CD4-positive, alpha-beta T cell (primary cell): Measurements from ENCODE around the gene AGFG2. TPM values are rescaled to one million over a fixed set of nuclear protein-coding genes. Genes with fewer than 3 reads are reported as not detected.
A peak's percentile ranks its signal among the peaks of the same experiment; 100 is the strongest.
"Not testable (repeated sequence)": the region's sequence is repeated elsewhere in the genome, so short reads cannot be mapped to it uniquely, and the experiment has no call there.

Experiments used
- ATAC-seq: fragments of 200-7000 bp; cut with Tn5 transposase; one replicate; pipeline ENCODE4 v1.10.0; 2022; ENCODE audit warnings: mild to moderate bottlenecking; ENCODE audit not compliant: poor library complexity
- CTCF ChIA-PET: fragments of 350-600 bp; sonication (Branson Sonifier 250); formaldehyde crosslinking; loops from one replicate; lab custom pipeline; 2021; ENCODE audit warnings: antibody characterized with exemption, inconsistent platforms; lab: Charles Lee
- POLR2A ChIA-PET: fragments of 350-600 bp; sonication (Branson Sonifier 250); formaldehyde crosslinking; loops from one replicate; lab custom pipeline; 2021; ENCODE audit warnings: antibody characterized with exemption, inconsistent platforms; lab: Charles Lee
- DNase-seq, 14 experiments: peaks; one replicate each; pipeline ENCODE4 v3.0.0-alpha.2; 2013 to 2020; ENCODE audit warnings: mixed read lengths in 2 of 14
- H3K27ac ChIP-seq, 2 donors: one replicate each; pipeline versions ENCODE4 v1.5.1 to v1.7.0; 2013; ENCODE audit warnings: low read length in 2 of 2, low read depth in 1 of 2, mild to moderate bottlenecking in 1 of 2
- H3K27me3 ChIP-seq, 2 experiments: 1 replicate in 1 of 2; 2 replicates in 1 of 2; pipeline versions ENCODE4 v1.6.1 to v1.7.0; 2013; ENCODE audit warnings: low read length in 2 of 2, control low read depth in 1 of 2, mild to moderate bottlenecking in 1 of 2, moderate library complexity in 1 of 2; ENCODE audit not compliant: insufficient read depth in 2 of 2, control insufficient read depth in 1 of 2
- H3K36me3 ChIP-seq: one replicate; pipeline ENCODE4 v1.6.1; 2013; ENCODE audit warnings: low read length, control low read depth; ENCODE audit not compliant: insufficient read depth
- H3K4me1 ChIP-seq: one replicate; pipeline ENCODE4 v1.6.1; 2013; ENCODE audit warnings: low read length, control low read depth; ENCODE audit not compliant: insufficient read depth
- H3K4me3 ChIP-seq: one replicate; pipeline ENCODE4 v1.5.1; 2013; ENCODE audit warnings: mild to moderate bottlenecking, low read length, moderate library complexity
- H3K9me3 ChIP-seq, 2 experiments: 1 replicate in 1 of 2; 2 replicates in 1 of 2; pipeline versions ENCODE4 v1.6.1 to v1.7.0; 2013; ENCODE audit warnings: low read length in 2 of 2, mild to moderate bottlenecking in 2 of 2, control low read depth in 1 of 2, moderate library complexity in 1 of 2; ENCODE audit not compliant: control insufficient read depth in 1 of 2, insufficient read depth in 1 of 2
- H3K27ac Mint-ChIP-seq: one replicate; pipeline ENCODE4 v1.8.0; 2020; ENCODE audit warnings: mixed read lengths
- H3K27me3 Mint-ChIP-seq: one replicate; pipeline ENCODE4 v1.8.0; 2021; ENCODE audit warnings: mixed read lengths
- H3K36me3 Mint-ChIP-seq: one replicate; pipeline ENCODE4 v1.8.0; 2021; ENCODE audit warnings: low read depth, mixed read lengths
- H3K4me1 Mint-ChIP-seq: one replicate; pipeline ENCODE4 v1.8.0; 2021; ENCODE audit warnings: low read depth, mixed read lengths
- H3K4me3 Mint-ChIP-seq: one replicate; pipeline ENCODE4 v1.8.0; 2020; ENCODE audit warnings: mild to moderate bottlenecking, mixed read lengths
- H3K9me3 Mint-ChIP-seq: one replicate; pipeline ENCODE4 v1.8.0; 2020; ENCODE audit warnings: mixed read lengths
- intact Hi-C, 2 experiments: fragments of 100-400 bp; cut with DNase I in 1 of 2; cut with micrococcal nuclease in 1 of 2; formaldehyde crosslinking; loops; one replicate each; pipeline versions ENCODE4 v1.15.1 to v1.9.0; 2023 to 2025; cut with DNase I, micrococcal nuclease
- total RNA-seq, 174 experiments: library from RNA in 2 of 174; stranded (reverse) in 2 of 174; gene quantifications; one replicate each; pipeline ENCODE4 v1.2.3 and lab custom pipeline; 2021 to 2026
- TF ChIP-seq, protein P1 (sequence below): fragments of 200-600 bp; IDR thresholded peaks from one replicate; pipeline ENCODE4 v1.8.0; 2022; ENCODE audit warnings: antibody characterized with exemption, mild to moderate bottlenecking

Gene AGFG2
- total RNA-seq, 2 experiments from 2014 or later = 6.6 to 9.9 TPM

DNA sequence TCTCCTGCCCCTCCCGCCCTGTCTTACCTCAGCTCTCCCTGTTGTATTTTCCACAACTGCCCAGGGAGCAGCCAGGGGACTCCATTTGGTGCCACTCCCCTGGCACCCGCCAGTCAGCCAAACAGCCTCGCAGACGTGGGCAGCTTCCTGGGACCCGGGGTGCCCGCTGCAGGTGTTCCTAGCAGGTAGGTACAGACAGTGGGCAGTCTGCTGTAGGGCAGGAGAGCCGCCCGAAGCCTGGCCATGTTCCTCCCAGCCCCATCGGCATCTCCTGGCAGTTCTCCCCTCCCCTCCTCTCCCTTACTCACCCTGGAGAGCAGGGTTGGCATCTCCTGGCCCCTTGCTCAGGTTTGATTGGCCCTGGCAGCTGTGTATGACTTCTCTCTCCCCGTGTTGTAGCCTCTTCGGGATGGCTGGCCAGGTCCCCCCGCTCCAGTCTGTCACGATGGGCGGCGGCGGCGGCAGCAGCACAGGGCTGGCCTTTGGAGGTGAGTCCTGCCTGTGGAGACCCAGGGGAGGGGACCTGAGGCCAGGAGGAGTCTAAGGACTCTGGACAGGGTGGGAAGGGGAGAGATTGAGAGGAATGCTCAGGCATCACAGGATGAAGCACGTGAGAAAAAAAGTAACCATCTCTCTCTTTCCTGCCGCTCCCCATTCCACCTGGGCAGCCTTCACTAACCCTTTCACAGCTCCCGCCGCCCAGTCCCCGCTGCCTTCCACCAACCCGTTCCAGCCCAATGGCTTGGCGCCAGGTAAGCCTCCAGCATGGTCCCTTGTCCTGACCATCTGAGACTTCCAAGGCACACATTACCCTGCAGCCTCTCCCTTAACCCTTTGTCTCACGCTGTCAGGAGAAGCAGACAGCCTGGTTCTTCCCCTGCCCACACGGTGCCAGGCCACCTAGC, 23.4 kb downstream of the AGFG2 start:
- ATAC-seq = no peak
- peaks cover 39% of the 10 kb centered on the region for H3K36me3 ChIP-seq
- ChIA-PET POLR2A (interaction anchor here (1.6 kb wide), 1 partner anchor 21 kb away, joined by 4 read pairs; no protein-coding TSS in a partner anchor), CTCF (no interaction called here)
- H3K4me1 Mint-ChIP-seq = peaks cover 20% of the 10 kb centered on the region
- no peaks in the 10 kb centered on the region for H3K9me3 ChIP-seq
- no peak overlapping the region for H3K27ac ChIP-seq
- DNase-seq = no peak
- no peak overlapping the region for H3K27ac Mint-ChIP-seq
- no peak overlapping the region for H3K4me3 Mint-ChIP-seq
- TF ChIP-seq, protein P1, sequence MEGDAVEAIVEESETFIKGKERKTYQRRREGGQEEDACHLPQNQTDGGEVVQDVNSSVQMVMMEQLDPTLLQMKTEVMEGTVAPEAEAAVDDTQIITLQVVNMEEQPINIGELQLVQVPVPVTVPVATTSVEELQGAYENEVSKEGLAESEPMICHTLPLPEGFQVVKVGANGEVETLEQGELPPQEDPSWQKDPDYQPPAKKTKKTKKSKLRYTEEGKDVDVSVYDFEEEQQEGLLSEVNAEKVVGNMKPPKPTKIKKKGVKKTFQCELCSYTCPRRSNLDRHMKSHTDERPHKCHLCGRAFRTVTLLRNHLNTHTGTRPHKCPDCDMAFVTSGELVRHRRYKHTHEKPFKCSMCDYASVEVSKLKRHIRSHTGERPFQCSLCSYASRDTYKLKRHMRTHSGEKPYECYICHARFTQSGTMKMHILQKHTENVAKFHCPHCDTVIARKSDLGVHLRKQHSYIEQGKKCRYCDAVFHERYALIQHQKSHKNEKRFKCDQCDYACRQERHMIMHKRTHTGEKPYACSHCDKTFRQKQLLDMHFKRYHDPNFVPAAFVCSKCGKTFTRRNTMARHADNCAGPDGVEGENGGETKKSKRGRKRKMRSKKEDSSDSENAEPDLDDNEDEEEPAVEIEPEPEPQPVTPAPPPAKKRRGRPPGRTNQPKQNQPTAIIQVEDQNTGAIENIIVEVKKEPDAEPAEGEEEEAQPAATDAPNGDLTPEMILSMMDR = no peak
- peaks cover 39% of the 10 kb centered on the region for H3K36me3 Mint-ChIP-seq
- intact Hi-C loops = no loop called here
- peaks cover 21% of the 10 kb centered on the region for H3K4me1 ChIP-seq
- H3K4me3 ChIP-seq = no peak overlapping the region
- H3K9me3 Mint-ChIP-seq = no peaks in the 10 kb centered on the region
- no peaks in the 10 kb centered on the region for H3K27me3 Mint-ChIP-seq
- no peaks in the 10 kb centered on the region for H3K27me3 ChIP-seq

DNA sequence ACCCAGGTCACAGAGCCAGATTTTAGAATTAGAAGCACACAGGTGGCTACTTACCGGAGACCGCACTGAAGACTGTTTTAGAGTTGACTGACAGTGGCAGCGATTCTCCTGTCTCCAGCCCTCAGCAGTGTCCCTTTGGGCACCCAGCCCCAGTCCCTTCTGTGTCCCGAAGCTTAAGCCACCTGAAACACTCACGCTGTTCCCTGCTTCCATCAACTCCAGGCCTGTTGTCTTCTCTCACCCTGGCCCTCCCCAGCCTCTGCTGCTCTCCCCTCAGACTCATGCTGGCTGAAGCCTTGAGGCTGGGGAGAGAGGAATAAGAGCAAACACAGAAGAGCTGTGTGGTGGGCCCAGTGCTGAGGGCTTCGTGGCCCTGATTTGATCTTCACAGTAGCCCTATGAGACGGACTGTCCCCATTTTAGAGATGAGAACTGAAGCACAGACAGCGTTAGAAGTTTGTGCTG, 24.1 kb downstream of the AGFG2 start:
- H3K4me1 Mint-ChIP-seq = peaks cover 27% of the 10 kb centered on the region
- Histone ChIP-seq H3K27me3 (no peaks in the 10 kb centered on the region), H3K4me3 (no peak overlapping the region), H3K36me3 (peaks cover 39% of the 10 kb centered on the region), H3K4me1 (peaks cover 27% of the 10 kb centered on the region), H3K9me3 (no peaks in the 10 kb centered on the region), H3K27ac (no peak overlapping the region)
- no peak overlapping the region for H3K4me3 Mint-ChIP-seq
- H3K36me3 Mint-ChIP-seq = peaks cover 36% of the 10 kb centered on the region
- intact Hi-C loops = no loop called here
- ChIA-PET POLR2A (interaction anchor here (0.9 to 6.6 kb wide), 3 partner anchors 14 to 28 kb away, joined by 4 to 92 read pairs (median 5); partner anchors contain the start of genes FBXO24 and LRCH4), CTCF (interaction anchor here (1.3 to 1.4 kb wide), 4 partner anchors 18 to 23 kb away, joined by 4 to 8 read pairs (median 4); partner anchors contain the start of genes FBXO24 and LRCH4)
- ATAC-seq (no peak), DNase-seq (no peak)
- H3K9me3 Mint-ChIP-seq = no peaks in the 10 kb centered on the region
- TF ChIP-seq, protein P1 = no peak
- H3K27ac Mint-ChIP-seq = no peak overlapping the region
- H3K27me3 Mint-ChIP-seq = no peaks in the 10 kb centered on the region

DNA sequence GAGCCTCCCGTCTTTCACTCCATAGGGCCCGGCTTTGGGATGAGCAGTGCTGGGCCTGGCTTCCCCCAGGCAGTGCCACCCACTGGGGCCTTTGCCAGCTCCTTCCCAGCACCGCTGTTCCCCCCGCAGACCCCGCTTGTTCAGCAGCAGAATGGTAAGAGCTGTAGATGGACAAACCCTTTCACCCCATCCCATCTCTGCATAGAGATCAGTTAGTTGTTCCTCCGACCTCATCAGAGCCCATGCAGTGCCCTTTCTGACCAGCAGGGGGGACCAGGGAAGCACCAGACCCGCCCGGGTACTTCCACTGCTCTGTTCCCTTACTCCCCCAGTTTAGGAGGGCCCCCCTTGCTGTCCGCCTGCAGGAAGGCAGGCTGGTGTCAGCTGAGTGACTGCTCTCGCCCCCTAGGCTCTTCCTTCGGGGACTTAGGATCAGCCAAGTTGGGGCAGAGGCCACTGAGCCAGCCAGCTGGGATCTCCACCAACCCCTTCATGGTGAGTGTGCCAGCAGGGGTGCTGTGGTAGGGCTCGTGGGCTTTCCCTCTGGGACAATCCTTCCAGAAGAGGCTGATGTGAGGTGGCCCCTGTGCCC, 24.9 kb downstream of the AGFG2 start:
- peaks cover 34% of the 10 kb centered on the region for H3K36me3 ChIP-seq
- DNase-seq (peak; percentile 75 to 92 (median 84)), ATAC-seq (peak; percentile 76)
- Mint-ChIP-seq H3K27ac (no peak overlapping the region), H3K4me1 (peaks cover 34% of the 10 kb centered on the region), H3K4me3 (no peak overlapping the region), H3K36me3 (peaks cover 36% of the 10 kb centered on the region), H3K27me3 (no peaks in the 10 kb centered on the region), H3K9me3 (no peaks in the 10 kb centered on the region)
- no peak overlapping the region for H3K4me3 ChIP-seq
- H3K9me3 ChIP-seq = no peaks in the 10 kb centered on the region
- POLR2A ChIA-PET = interaction anchor here (0.9 to 6.6 kb wide), 5 partner anchors 14 to 142 kb away, joined by 3 to 92 read pairs (median 4); partner anchors contain the start of genes FBXO24, LRCH4, POP7 and TSC22D4
- intact Hi-C loops = loop anchor here (1.0 to 2.0 kb wide), 5 partner anchors 19 to 287 kb away; no protein-coding TSS in a partner anchor
- H3K27me3 ChIP-seq = no peaks in the 10 kb centered on the region
- H3K4me1 ChIP-seq = peaks cover 35% of the 10 kb centered on the region
- CTCF ChIA-PET = interaction anchor here (0.7 to 2.0 kb wide), 9 partner anchors 16 to 464 kb away, joined by 3 to 8 read pairs (median 4); partner anchors contain the start of genes FBXO24, LRCH4 and SLC12A9
- TF ChIP-seq, protein P1 = peak; percentile 92
- H3K27ac ChIP-seq = no peak overlapping the region

DNA sequence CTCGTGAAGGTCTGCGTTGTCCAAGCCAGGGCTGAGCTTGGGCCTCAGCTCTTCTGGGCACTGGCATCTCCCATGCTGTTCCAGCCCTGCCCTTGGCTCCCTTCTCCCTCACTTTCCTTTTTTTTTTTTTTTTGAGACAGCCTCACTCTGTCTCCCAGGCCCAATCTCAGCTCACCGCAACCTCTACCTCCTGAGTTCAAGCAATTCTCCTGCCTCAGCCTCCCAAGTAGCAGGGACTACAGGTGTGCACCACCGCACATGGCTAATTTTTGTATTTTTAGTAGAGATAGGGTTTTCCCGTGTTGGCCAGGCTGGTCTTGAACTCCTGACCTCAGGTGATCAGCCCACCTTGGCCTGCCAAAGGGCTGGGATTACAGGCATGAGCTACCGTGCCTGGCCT, 25.4 kb downstream of the AGFG2 start:
- CTCF ChIA-PET = interaction anchor here (0.7 to 2.0 kb wide), 9 partner anchors 16 to 464 kb away, joined by 3 to 8 read pairs (median 4); partner anchors contain the start of genes FBXO24, LRCH4 and SLC12A9

More for the DNA sequence above, 25.4 kb downstream of the AGFG2 start:
- H3K4me3 Mint-ChIP-seq, H3K27ac Mint-ChIP-seq, ATAC-seq, H3K27me3 Mint-ChIP-seq, H3K9me3 Mint-ChIP-seq, H3K9me3 ChIP-seq, DNase-seq, H3K27ac ChIP-seq, H3K4me3 ChIP-seq, H3K27me3 ChIP-seq: not testable (repeated sequence)
- peaks cover 34% of the 10 kb centered on the region for H3K4me1 Mint-ChIP-seq
- H3K36me3 Mint-ChIP-seq = peaks cover 32% of the 10 kb centered on the region
- intact Hi-C loops = loop anchor here (1.0 to 2.0 kb wide), 5 partner anchors 18 to 286 kb away; no protein-coding TSS in a partner anchor
- POLR2A ChIA-PET = interaction anchor here (0.9 to 6.6 kb wide), 4 partner anchors 21 to 141 kb away, joined by 3 to 92 read pairs (median 4); partner anchors contain the start of genes FBXO24, LRCH4, POP7 and TSC22D4
- Histone ChIP-seq H3K4me1 (peaks cover 37% of the 10 kb centered on the region), H3K36me3 (peaks cover 34% of the 10 kb centered on the region)
